SHP77 (cell line): ENCODE results near the gene TMEM260.
"Not testable (repeated sequence)": the region's sequence is repeated elsewhere in the genome, so short reads cannot be mapped to it uniquely, and the experiment has no call there.

Source experiments
- DNase-seq, 2 experiments: peaks; one replicate each; lab custom pipeline; 2025; lab: John Stamatoyannopoulos, UW

Gene TMEM260

GRCh38 chr14:56598519-56598918 is 18.9 kb downstream of the TMEM260 start:
- no peak for DNase-seq

DNA sequence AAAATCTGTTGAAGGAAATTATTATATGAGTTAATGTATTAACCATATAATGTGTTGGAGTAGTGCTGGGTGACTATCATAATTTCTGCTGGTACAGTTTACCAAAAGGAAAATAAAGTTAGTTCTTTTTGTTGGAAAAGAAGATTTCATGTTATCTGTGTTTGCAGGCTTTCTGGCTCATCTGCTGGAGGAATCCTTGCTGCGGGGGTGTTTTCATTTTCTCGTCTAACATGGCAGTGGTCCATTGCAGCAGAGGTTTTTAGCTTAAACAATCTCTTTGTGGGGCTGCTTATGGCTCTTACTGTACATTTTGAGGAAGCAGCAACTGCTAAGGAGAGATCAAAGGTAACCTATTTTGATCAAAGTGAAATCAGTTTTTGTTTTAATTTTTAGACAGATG is 24.1 kb downstream of the TMEM260 start:
- DNase-seq, result no peak

- no peak for DNase-seq
Measured at GRCh38 chr14:56608689-56609088, 29.1 kb downstream of the TMEM260 start.

GRCh38 chr14:56611663-56612062 is 32.1 kb downstream of the TMEM260 start:
- DNase-seq, result not testable (repeated sequence)

DNA sequence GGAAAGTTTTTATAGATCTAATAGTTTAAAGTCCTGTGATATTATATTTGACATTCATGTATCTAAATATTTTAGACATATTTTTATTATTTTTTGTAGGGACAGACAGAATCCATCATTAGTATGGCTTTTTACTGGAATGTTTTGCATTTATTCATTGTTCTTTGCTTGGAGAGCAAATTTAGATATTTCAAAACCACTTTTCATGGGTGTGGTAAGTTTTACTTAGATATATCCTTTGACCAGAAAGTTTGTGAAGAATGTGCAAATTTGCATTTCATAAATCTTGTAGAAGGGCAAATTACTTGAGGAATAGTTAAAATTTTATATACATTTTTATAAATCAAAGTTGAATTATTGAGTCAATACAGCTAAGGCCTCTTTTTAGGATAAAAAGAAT is 37.5 kb downstream of the TMEM260 start:
- no peak for DNase-seq

GRCh38 chr14:56630707-56631106 is 51.1 kb downstream of the TMEM260 start:
- no peak for DNase-seq

DNA sequence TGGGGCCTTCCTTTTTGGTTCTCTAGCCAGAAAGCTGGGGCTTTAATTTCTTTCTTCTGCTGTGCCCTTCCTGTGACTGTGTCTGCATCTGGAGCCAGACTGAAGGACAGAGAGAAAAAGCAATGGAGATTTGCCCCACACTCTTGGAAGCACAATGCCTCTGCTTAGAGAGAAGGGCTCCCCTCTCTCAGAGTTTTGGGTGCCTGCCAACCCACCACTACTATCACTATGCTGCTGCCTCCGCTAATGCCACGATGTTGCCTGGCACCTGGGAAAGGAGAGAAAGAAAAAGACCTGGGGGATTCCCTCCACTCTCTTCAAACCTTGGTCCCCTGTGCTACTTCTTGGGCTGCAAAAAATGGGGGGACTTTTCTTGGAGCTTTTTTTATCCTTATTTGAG is 52.6 kb downstream of the TMEM260 start:
- no peak for DNase-seq

DNA sequence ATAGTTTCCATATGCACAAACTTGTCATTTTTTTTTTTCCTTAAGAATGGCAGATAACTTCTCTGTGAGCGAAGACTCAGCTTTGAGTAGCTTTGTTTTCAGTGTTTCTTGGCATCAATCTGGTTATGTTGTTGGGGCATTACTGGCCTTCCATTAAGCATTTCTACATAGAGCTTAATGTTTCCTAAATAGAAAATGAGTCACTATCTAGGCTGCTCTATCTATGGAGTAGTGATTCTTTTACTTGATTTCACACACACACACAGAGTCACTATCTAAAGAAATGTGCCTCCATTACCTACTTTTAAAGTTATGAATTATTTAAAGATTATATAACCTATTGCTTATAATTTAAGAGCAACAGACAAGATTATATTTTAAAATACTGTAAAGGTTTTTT is 53.9 kb downstream of the TMEM260 start:
- DNase-seq, result no peak

- DNase-seq, result no peak
Measured at GRCh38 chr14:56635041-56635440, 55.4 kb downstream of the TMEM260 start.

DNA sequence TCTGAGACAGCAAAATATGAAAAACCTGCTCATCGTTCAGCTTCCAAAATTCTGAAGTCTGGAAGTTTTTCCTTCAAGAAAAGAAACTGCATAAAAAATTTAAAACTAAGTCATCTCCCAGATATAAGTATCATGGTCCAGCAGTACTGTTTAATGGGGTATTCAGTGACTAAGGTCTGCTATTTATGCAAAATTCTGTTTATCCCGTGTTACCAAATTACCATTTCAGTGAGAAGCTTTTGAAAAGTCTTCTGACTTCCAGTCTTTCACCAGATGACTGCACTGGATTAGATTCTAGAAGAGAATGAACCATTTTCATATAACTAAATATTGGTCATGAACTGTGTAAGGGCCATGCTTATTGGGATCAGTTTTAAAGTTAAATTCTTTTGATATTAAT is 67.9 kb downstream of the TMEM260 start:
- no peak for DNase-seq

DNA sequence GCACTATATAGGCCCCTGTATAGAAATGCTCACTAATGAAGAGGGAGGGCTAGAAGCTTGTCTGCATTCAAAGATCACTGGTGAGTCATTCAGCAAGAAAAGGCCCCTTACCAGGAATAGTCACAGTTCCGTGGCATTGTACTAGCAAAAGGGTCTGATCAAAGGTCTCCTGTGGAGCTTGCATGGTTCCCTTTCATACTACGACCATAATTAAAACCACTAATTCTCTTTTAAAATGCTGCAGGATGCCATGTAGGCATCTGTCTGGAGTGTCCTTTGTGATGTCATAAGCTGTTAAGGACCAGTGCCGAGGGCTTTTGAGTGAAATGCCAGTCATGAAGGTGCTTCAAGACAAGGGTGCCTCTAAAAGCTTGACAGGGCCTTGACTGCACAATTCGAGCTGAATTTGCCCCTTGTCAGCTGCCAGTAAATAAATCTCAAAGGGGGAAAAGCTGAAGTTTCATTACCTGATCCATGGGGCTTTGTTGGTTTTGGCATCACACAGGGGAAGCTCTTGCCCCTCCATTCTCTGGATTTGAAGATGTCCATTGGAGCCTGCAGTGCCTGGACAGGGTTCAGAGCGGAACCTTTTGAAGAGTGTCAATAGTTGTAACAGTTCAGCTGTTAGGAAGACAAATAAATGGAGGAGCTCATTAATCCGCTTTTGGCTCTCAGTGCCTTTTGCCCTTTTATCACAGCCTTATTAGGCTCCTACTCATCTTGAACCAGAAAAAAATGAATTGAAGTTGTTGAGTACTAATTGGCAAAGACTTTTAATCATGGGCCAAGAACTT is 69.1 kb downstream of the TMEM260 start:
- DNase-seq, result peak; percentile 59 to 95

DNA sequence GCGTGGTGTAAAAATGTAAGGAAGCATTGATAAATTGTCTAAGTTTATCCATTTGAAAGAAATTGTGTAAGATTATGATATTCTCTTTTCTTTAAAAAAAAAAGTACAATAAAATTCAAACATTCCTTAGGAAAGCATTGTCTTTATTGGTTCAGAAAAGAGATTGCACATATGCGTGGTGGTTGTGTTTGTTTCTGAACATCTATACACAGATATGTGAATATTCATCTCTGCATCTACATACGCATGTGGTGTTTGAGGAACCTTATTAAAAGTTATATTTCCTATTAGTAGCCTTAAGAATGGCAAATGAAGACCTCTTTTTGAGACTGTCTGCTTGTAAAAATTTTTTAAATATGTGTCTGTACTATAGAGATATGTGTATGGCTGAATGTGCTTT is 69.8 kb downstream of the TMEM260 start:
- DNase-seq, result no peak

DNA sequence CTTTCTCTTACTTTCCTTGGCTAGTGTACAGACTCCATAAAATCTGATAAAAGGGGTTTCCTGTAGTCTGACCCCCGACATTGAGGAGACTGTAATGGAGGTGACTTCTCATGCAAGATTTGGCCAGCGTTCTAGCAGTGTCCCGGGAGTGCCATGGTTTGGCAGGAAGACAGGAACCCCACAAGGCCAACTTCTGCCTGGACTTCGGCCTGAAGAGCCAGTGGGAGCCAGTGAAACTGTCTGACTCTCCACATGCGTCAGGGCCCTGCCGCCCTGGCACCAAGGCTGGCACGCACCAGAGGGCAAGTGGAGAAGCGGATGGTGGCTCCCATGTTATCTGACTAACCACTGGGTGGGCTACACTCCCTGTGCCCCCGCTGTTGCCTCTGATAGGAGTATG is 70.5 kb downstream of the TMEM260 start:
- DNase-seq, result no peak

GRCh38 chr14:56650979-56651378 is 71.4 kb downstream of the TMEM260 start:
- DNase-seq, result peak; percentile 5 to 34

DNA sequence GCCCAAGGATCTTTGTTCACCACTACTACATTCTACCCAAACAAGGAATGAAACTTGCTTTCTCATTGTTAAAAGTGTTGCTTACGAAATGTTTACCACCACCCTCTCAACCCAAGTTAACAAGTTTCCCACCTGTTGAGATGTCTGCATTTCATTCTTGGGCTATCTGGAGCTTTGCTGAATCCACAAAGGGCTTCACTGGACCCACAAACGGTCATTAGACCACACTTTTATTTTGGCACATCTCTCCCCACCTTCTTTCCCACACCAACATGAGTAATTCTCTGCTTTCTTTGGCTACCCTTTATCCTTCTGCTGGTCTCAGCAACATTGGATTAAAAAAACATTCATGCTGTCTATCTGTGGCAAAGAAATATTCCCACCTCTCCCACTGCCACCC is 78.0 kb downstream of the TMEM260 start:
- no peak for DNase-seq

DNA sequence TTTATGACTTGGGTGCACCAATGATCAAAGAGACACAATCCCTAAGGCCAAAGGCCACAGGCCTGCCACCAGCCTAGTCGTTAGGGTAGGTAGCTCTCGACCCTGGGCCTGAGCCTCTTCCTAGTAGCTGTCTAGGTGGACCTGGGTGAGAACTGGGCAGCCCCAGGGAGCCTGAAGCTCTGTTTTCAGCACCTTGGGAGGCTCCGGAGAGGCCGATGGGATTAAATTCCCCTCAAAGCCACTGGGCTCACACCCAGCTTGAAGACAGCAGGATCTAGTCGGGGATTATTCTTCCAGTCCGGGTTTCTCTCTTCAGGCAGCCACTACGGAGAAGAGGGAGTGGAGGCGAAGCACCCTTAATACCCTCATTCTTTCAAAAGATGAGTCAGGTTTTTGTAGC is 79.8 kb downstream of the TMEM260 start:
- DNase-seq, result no peak

GRCh38 chr14:56659964-56660551 is 80.5 kb downstream of the TMEM260 start:
- DNase-seq, result peak; percentile 41 to 53

- peak; percentile 65 to 67 for DNase-seq
Measured at GRCh38 chr14:56660677-56661389, 81.2 kb downstream of the TMEM260 start.

DNA sequence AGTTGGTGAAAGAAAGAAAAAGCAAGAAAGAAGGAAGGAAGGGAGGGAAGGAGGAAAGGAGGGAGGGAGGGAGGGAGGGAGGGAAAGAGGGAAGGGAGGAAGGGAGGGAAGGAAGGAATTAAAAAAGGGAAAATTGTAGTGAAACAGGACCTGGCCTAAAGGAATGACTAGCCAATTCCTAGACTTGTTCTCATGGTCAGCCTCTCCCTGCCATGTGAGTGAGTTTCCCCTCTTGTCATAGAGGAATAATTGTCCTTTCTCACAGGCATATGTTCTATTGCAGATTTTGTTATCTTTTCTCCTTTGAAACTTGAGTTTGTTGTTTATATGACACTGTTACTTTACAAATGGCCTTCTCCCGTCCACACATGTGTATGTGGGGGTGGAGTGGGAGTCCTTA is 81.9 kb downstream of the TMEM260 start:
- DNase-seq, result no peak

GRCh38 chr14:56664811-56665421 is 85.3 kb downstream of the TMEM260 start:
- no peak for DNase-seq

GRCh38 chr14:56666294-56666693 is 86.7 kb downstream of the TMEM260 start:
- DNase-seq, result no peak

- no peak for DNase-seq
Measured at GRCh38 chr14:56666716-56667115, 87.1 kb downstream of the TMEM260 start.

GRCh38 chr14:56667290-56667689 is 87.7 kb downstream of the TMEM260 start:
- not testable (repeated sequence) for DNase-seq
